AG04449 (cell line): ENCODE measurements around the gene MLH1.
A peak's percentile ranks its signal among the peaks of the same experiment; 100 is the strongest.

Source experiments
- CTCF ChIA-PET: fragments of 350-600 bp; formaldehyde crosslinking; extraction: SDS; loops from one replicate; lab custom pipeline; 2021; ENCODE audit warnings: antibody characterized with exemption; lab: Yijun Ruan, JAX
- POLR2A ChIA-PET: fragments of 400-600, 350-600 bp; formaldehyde crosslinking; extraction: SDS; loops from one replicate; lab custom pipeline; 2020; ENCODE audit warnings: antibody characterized with exemption, inconsistent platforms; lab: Yijun Ruan, JAX
- DNase-seq: peaks from one replicate; pipeline ENCODE4 v3.0.0-alpha.2; 2010; ENCODE audit warnings: low read depth, low spot score
- H3K4me3 ChIP-seq: 2 replicates; pipeline ENCODE4 v1.5.1; 2011; ENCODE audit warnings: low read depth, mild to moderate bottlenecking, control low read depth, low read length
- CTCF ChIP-seq: IDR thresholded peaks from one replicate; pipeline ENCODE4 v1.5.1; 2011; ENCODE audit warnings: mild to moderate bottlenecking, moderate library complexity, low read length, control low read depth, inconsistent platforms; ENCODE audit not compliant: insufficient read depth; ENCODE audit errors: missing control alignments

MLH1 gene

GRCh38 chr3:36954452-36955134, 38.7 kb upstream of the MLH1 start:
- no peak for DNase-seq
- CTCF ChIA-PET = interaction anchor here (1.0 to 1.3 kb wide), 2 partner anchors 10 to 886 kb away, joined by 3 read pairs; partner anchors contain the start of gene TRANK1
- POLR2A ChIA-PET = no interaction called here
- no peak for TF ChIP-seq CTCF
- no peak overlapping the region for H3K4me3 ChIP-seq

- CTCF ChIA-PET = interaction anchor here (1.4 to 4.8 kb wide), 5 partner anchors 12 to 224 kb away, joined by 3 to 80 read pairs (median 41); partner anchors contain the start of gene TRANK1
- DNase-seq = no peak
- no peak overlapping the region for H3K4me3 ChIP-seq
- POLR2A ChIA-PET = no interaction called here
- TF ChIP-seq CTCF = no peak
These were observed 37.2 kb upstream of the MLH1 start for GRCh38 chr3:36956155-36956554.

- ChIA-PET CTCF (interaction anchor here (1.3 to 4.8 kb wide), 16 partner anchors 8 to 991 kb away, joined by 3 to 80 read pairs (median 9); partner anchors contain the start of gene TRANK1), POLR2A (no interaction called here)
- no peak overlapping the region for H3K4me3 ChIP-seq
- DNase-seq = no peak
- TF ChIP-seq CTCF = no peak
These were observed 36.3 kb upstream of the MLH1 start for GRCh38 chr3:36957063-36957462.

- DNase-seq = peak; percentile 45
- ChIA-PET CTCF (interaction anchor here (0.7 to 4.8 kb wide), 38 partner anchors 9 to 992 kb away, joined by 3 to 80 read pairs (median 5); partner anchors contain the start of genes EPM2AIP1, MLH1 and TRANK1), POLR2A (no interaction called here)
- no peak for TF ChIP-seq CTCF
- H3K4me3 ChIP-seq = no peak overlapping the region
These were observed 35.2 kb upstream of the MLH1 start for GRCh38 chr3:36957862-36958686.

- POLR2A ChIA-PET = no interaction called here
These were observed 33.5 kb upstream of the MLH1 start for GRCh38 chr3:36959821-36960220.

More at GRCh38 chr3:36959821-36960220, 33.5 kb upstream of the MLH1 start:
- H3K4me3 ChIP-seq = no peak overlapping the region
- TF ChIP-seq CTCF = no peak
- no peak for DNase-seq
- CTCF ChIA-PET = interaction anchor here (0.8 to 4.8 kb wide), 15 partner anchors 8 to 232 kb away, joined by 3 to 80 read pairs (median 19); partner anchors contain the start of genes EPM2AIP1, MLH1 and TRANK1
